Spleen (tissue), 7 donors: Measurements from ENCODE around the gene AP1B1.

Experiments
- POLR2A ChIP-seq, 3 donors: fragments of 450-650 bp; IDR thresholded peaks; one replicate each; pipeline ENCODE4 v1.5.1; 2017; ENCODE audit warnings: antibody characterized with exemption in 3 of 3, mild to moderate bottlenecking in 1 of 3
- POLR2AphosphoS5 ChIP-seq, 3 donors: sonication (generic); formaldehyde crosslinking; IDR thresholded peaks; one replicate each; pipeline ENCODE4 v1.5.1; 2017; ENCODE audit warnings: antibody characterized with exemption in 3 of 3
- TF ChIP-seq, protein P1 (sequence below), 11 experiments: fragments of 200-600 bp in 7 of 11; fragments of 450-650 bp in 4 of 11; sonication (generic) in 4 of 11; IDR thresholded peaks in 8 of 11; conservative IDR thresholded peaks in 3 of 11; 1 replicate in 7 of 11; 2 replicates in 4 of 11; pipeline versions ENCODE4 v1.4.0 to v1.8.0; 2016 to 2021; ENCODE audit warnings: antibody characterized with exemption in 11 of 11, inconsistent platforms in 4 of 11, mild to moderate bottlenecking in 1 of 11
- donor health status: DM: no; HTN: no; CAD: no; lungs with moderate emphysema.
- donor health status: DM: no; HTN: no; CAD: no.
- donor health status: DM: no; HTN: no; CAD: no.

DNA sequence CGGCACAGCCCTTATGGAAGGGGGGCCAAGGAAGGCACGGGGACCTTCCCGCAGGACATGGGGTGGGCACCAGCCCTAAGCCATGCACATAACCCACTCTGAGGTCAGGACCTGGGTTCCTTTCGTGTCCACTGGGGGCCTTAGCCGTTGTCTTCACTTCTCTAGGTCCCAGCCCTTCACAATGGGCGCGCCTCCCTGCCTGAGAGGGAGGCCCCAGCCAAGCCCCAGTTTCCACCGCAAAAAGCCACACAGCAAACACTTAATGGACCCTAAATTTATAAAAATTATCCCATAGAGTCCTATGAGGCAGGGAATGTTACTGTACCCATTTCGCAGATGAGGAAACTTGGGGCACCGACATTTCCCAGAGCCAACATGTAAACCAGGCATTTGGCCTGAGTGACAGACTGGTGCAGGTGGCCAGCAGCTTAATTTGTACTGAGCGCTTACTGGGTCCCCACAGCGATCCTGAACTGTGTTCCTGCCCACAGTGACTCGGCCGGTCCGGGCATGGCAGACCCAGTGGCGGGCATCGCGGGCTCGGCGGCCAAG lies 80.7 kb downstream of the AP1B1 start:
- TF ChIP-seq, protein P1, sequence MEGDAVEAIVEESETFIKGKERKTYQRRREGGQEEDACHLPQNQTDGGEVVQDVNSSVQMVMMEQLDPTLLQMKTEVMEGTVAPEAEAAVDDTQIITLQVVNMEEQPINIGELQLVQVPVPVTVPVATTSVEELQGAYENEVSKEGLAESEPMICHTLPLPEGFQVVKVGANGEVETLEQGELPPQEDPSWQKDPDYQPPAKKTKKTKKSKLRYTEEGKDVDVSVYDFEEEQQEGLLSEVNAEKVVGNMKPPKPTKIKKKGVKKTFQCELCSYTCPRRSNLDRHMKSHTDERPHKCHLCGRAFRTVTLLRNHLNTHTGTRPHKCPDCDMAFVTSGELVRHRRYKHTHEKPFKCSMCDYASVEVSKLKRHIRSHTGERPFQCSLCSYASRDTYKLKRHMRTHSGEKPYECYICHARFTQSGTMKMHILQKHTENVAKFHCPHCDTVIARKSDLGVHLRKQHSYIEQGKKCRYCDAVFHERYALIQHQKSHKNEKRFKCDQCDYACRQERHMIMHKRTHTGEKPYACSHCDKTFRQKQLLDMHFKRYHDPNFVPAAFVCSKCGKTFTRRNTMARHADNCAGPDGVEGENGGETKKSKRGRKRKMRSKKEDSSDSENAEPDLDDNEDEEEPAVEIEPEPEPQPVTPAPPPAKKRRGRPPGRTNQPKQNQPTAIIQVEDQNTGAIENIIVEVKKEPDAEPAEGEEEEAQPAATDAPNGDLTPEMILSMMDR (IDR thresholded peaks at IDR 0.05 in 8 of 11, conservative IDR thresholded peaks at IDR 0.05 in 3 of 11): no peak
- TF ChIP-seq POLR2A (IDR thresholded peaks at IDR 0.05): no peak
- TF ChIP-seq POLR2AphosphoS5 (IDR thresholded peaks at IDR 0.05): no peak
